A673 (cell line): ENCODE data around the gene KRTAP21-2. TPM values are rescaled to one million over a fixed set of nuclear protein-coding genes. Genes with fewer than 3 reads are reported as not detected.

Source experiments
- BruUV-seq: library from RNA; stranded (reverse); fragments of 400-500 nt; replicated peaks from 2 replicates; lab custom pipeline; 2021; lab: Mats Ljungman, UMichigan
- CTCF ChIA-PET: fragments of 300-600 bp; sonication (Branson Sonifier 250); formaldehyde crosslinking; loops from one replicate; lab custom pipeline; 2022; ENCODE audit warnings: antibody characterized with exemption; lab: Charles Lee
- POLR2A ChIA-PET: fragments of 300-600 bp; sonication (Branson Sonifier 250); formaldehyde crosslinking; loops from one replicate; lab custom pipeline; 2022; ENCODE audit warnings: antibody characterized with exemption; ENCODE audit not compliant: low non-redundant PET; lab: Charles Lee
- DNase-seq: peaks from one replicate; pipeline ENCODE4 v3.0.0-alpha.2; 2015; ENCODE audit warnings: low spot score
- H3K27ac ChIP-seq: fragments of 200-600 bp; sonication (generic); 2 replicates; pipeline ENCODE4 v1.5.1; 2016; ENCODE audit warnings: mixed run types, low read depth, mild to moderate bottlenecking, mixed read lengths, antibody characterized with exemption, low read length; ENCODE audit not compliant: poor library complexity, severe bottlenecking
- H3K27me3 ChIP-seq: fragments of 200-600 bp; sonication (generic); replicated peaks from 2 replicates; pipeline ENCODE4 v1.6.1; 2017; ENCODE audit warnings: mixed run types, low read depth, mild to moderate bottlenecking, mixed read lengths, antibody characterized with exemption, low read length; ENCODE audit not compliant: insufficient read depth, poor library complexity
- H3K36me3 ChIP-seq: fragments of 200-600 bp; sonication (generic); 2 replicates; pipeline ENCODE4 v1.6.1; 2016; ENCODE audit warnings: mixed run types, mild to moderate bottlenecking, mixed read lengths, antibody characterized with exemption, low read length; ENCODE audit not compliant: insufficient read depth, poor library complexity, severe bottlenecking
- H3K4me1 ChIP-seq: fragments of 200-600 bp; sonication (generic); 2 replicates; pipeline ENCODE4 v1.6.1; 2017; ENCODE audit warnings: mixed run types, mild to moderate bottlenecking, mixed read lengths, antibody characterized with exemption, low read length; ENCODE audit not compliant: insufficient read depth, poor library complexity, severe bottlenecking
- H3K4me3 ChIP-seq: fragments of 200-600 bp; sonication (generic); 2 replicates; pipeline ENCODE4 v1.5.1; 2016; ENCODE audit warnings: low read depth, mixed run types, mild to moderate bottlenecking, mixed read lengths, low read length; ENCODE audit not compliant: poor library complexity, severe bottlenecking
- H3K9me3 ChIP-seq: fragments of 200-600 bp; sonication (generic); 2 replicates; pipeline ENCODE4 v1.6.1; 2016; ENCODE audit warnings: mixed run types, low read depth, mild to moderate bottlenecking, mixed read lengths, antibody characterized with exemption, low read length; ENCODE audit not compliant: poor library complexity, severe bottlenecking
- CTCF ChIP-seq: fragments of 300-800, 200-600 bp; sonication (generic); conservative IDR thresholded peaks from 2 replicates; pipeline ENCODE4 v1.5.1; 2017; ENCODE audit warnings: low read depth, mild to moderate bottlenecking, antibody characterized with exemption, low read length, moderate library complexity, mixed read lengths
- EZH2 ChIP-seq: fragments of 200-600 bp; sonication (generic); IDR thresholded peaks from 2 replicates; pipeline ENCODE4 v1.6.1; 2017; ENCODE audit warnings: borderline replicate concordance, low read depth, mild to moderate bottlenecking, mixed read lengths, antibody characterized with exemption, low read length; ENCODE audit not compliant: poor library complexity, severe bottlenecking
- intact Hi-C: fragments of 100-400 bp; cut with micrococcal nuclease; formaldehyde crosslinking; loops from one replicate; pipeline ENCODE4 v1.10.0; 2022; ENCODE audit not compliant: unreplicated experiment
- total RNA-seq: library from RNA; stranded (reverse); gene quantifications from 2 replicates; pipeline ENCODE4 v1.2.3, GENCODE V29; 2021

KRTAP21-2 gene
- total RNA-seq, 1 experiment from 2014 or later = not detected

GRCh38 chr21:30740462-30740861, 6.6 kb downstream of the KRTAP21-2 start:
- H3K27ac ChIP-seq = no peak overlapping the region
- H3K27me3 ChIP-seq = no peaks in the 10 kb centered on the region
- H3K36me3 ChIP-seq = no peaks in the 10 kb centered on the region
- no peak for DNase-seq
- peaks cover 7% of the 10 kb centered on the region for H3K9me3 ChIP-seq
- intact Hi-C loops = no loop called here
- no TSS peak for BruUV-seq
- POLR2A ChIA-PET = no interaction called here
- CTCF ChIA-PET = no interaction called here
- no peak overlapping the region for H3K4me3 ChIP-seq
- TF ChIP-seq CTCF (no peak), EZH2 (no peak)
- no peaks in the 10 kb centered on the region for H3K4me1 ChIP-seq

- Histone ChIP-seq H3K4me3 (no peak overlapping the region), H3K27me3 (peaks cover 31% of the 10 kb centered on the region), H3K4me1 (no peaks in the 10 kb centered on the region), H3K36me3 (no peaks in the 10 kb centered on the region), H3K27ac (no peak overlapping the region), H3K9me3 (peaks cover 11% of the 10 kb centered on the region)
- TF ChIP-seq EZH2 (no peak), CTCF (no peak)
- BruUV-seq = no TSS peak
- no peak for DNase-seq
- ChIA-PET CTCF (no interaction called here), POLR2A (no interaction called here)
- intact Hi-C loops = no loop called here
These were observed 14.0 kb downstream of the KRTAP21-2 start for GRCh38 chr21:30733026-30733425.

DNA sequence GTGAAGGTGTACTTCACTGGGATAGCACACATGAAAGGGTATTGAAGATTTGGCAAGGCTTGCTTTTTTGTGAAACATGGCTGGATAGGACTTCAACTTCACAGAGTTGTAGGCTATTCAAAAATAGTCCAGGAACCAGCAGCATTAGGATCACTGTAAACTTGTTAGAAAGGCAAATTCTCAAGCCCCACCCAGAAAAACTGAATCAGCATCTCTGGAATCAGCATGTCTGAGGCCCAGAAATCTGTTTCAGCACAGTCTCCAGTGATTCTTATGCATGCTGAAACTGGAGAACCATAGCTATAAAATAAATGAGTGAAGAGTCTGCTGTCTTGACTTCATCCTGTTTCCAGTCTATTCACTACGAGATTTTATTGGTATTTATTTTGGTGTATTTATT, 20.3 kb downstream of the KRTAP21-2 start:
- H3K36me3 ChIP-seq = no peaks in the 10 kb centered on the region
- no TSS peak for BruUV-seq

More for the DNA sequence above, 20.3 kb downstream of the KRTAP21-2 start:
- POLR2A ChIA-PET = no interaction called here
- no peak overlapping the region for H3K4me3 ChIP-seq
- intact Hi-C loops = no loop called here
- H3K9me3 ChIP-seq = peaks cover under 1% of the 10 kb centered on the region
- TF ChIP-seq EZH2 (no peak), CTCF (no peak)
- no peaks in the 10 kb centered on the region for H3K4me1 ChIP-seq
- CTCF ChIA-PET = no interaction called here
- DNase-seq = no peak
- peaks cover 6% of the 10 kb centered on the region for H3K27me3 ChIP-seq
- H3K27ac ChIP-seq = no peak overlapping the region
